ENCODE data around the gene BCL3.

- TF ChIP-seq GATA2 (IDR thresholded peaks at IDR 0.05; ENCODE audit: low read depth, low read length) = no peak
- no peak for TF ChIP-seq GATA3 (IDR thresholded peaks at IDR 0.05; ENCODE audit: low read depth, low read length)
These were observed 57.8 kb downstream of the BCL3 start for GRCh38 chr19:44806291-44806690.

All from SH-SY5Y (cell line).